SK-N-SH (cell line): Measurements from ENCODE around the gene WDR93. TPM values are rescaled to one million over a fixed set of nuclear protein-coding genes. Genes with fewer than 3 reads are reported as not detected.

Experiments used
- CTCF ChIA-PET: fragments of 300-600, 350-600 bp; formaldehyde crosslinking; extraction: SDS; loops from one replicate; lab custom pipeline; 2021; lab: Yijun Ruan, JAX
- POLR2A ChIA-PET: fragments of 350-600 bp; sonication (Branson Sonifier 250); formaldehyde crosslinking; extraction: SDS; loops from one replicate; lab custom pipeline; 2020; ENCODE audit warnings: antibody characterized with exemption, inconsistent platforms; lab: Yijun Ruan, JAX
- DNase-seq: peaks from one replicate; pipeline ENCODE4 v3.0.0; 2012
- H2AFZ ChIP-seq: fragments of 200-600 bp; sonication (generic); 2 replicates; pipeline ENCODE4 v1.8.1; 2016; ENCODE audit warnings: antibody characterized with exemption, mild to moderate bottlenecking, low read depth
- H3F3A ChIP-seq: fragments of 200-600 bp; sonication (generic); replicated peaks from 2 replicates; pipeline ENCODE3; 2016; ENCODE audit warnings: antibody characterized with exemption, mild to moderate bottlenecking; ENCODE audit not compliant: insufficient read depth
- H3K27ac ChIP-seq, 2 experiments: fragments of 200-500 bp in 1 of 2; fragments of 200-600 bp in 1 of 2; sonication (Bioruptor generic) in 1 of 2; sonication (generic), shearing (Covaris generic) in 1 of 2; 2 replicates each; pipeline versions ENCODE4 v1.5.1 to v1.6.1; 2014 to 2016; ENCODE audit warnings: low read depth in 2 of 2, inconsistent platforms in 1 of 2, low read length in 1 of 2, mild to moderate bottlenecking in 1 of 2, mixed read lengths in 1 of 2
- H3K27me3 ChIP-seq: fragments of 200-600 bp; sonication (generic), shearing (Covaris generic); 2 replicates; pipeline ENCODE4 v1.6.1; 2016; ENCODE audit warnings: mixed run types; ENCODE audit not compliant: insufficient read depth
- H3K36me3 ChIP-seq, 2 experiments: fragments of 200-500 bp in 1 of 2; fragments of 200-600 bp in 1 of 2; sonication (Bioruptor generic) in 1 of 2; sonication (generic) in 1 of 2; replicated peaks in 1 of 2; 2 replicates each; pipeline versions ENCODE3 to v1.5.1; 2014 to 2016; ENCODE audit warnings: low read length in 1 of 2, mild to moderate bottlenecking in 1 of 2; ENCODE audit not compliant: insufficient read depth in 2 of 2, control insufficient read depth in 1 of 2
- H3K4me1 ChIP-seq, 2 experiments: fragments of 200-500 bp in 1 of 2; fragments of 200-600 bp in 1 of 2; sonication (Bioruptor generic) in 1 of 2; sonication (generic), shearing (Covaris generic) in 1 of 2; 2 replicates each; pipeline versions ENCODE4 v1.5.1 to v1.6.1; 2014 to 2016; ENCODE audit warnings: low read depth in 1 of 2, low read length in 1 of 2, mixed run types in 1 of 2; ENCODE audit not compliant: insufficient read depth in 2 of 2, control insufficient read depth in 1 of 2
- H3K4me2 ChIP-seq: fragments of 200-600 bp; sonication (generic), shearing (Covaris generic); 2 replicates; pipeline ENCODE4 v1.6.1; 2017; ENCODE audit warnings: mixed run types
- H3K4me3 ChIP-seq, 2 experiments: fragments of 200-500 bp in 1 of 2; fragments of 200-600 bp in 1 of 2; sonication (Bioruptor generic) in 1 of 2; sonication (generic), shearing (Covaris generic) in 1 of 2; 2 replicates each; pipeline versions ENCODE4 v1.5.1 to v1.8.1; 2014 to 2016; ENCODE audit warnings: low read depth in 2 of 2, inconsistent platforms in 1 of 2, low read length in 1 of 2, mild to moderate bottlenecking in 1 of 2, mixed read lengths in 1 of 2, moderate library complexity in 1 of 2
- H3K79me2 ChIP-seq: fragments of 200-600 bp; sonication (generic); 2 replicates; pipeline ENCODE4 v1.8.1; 2017; ENCODE audit warnings: mild to moderate bottlenecking; ENCODE audit not compliant: insufficient read depth
- H3K9ac ChIP-seq: fragments of 200-600 bp; sonication (generic); 2 replicates; pipeline ENCODE4 v1.6.1; 2017; ENCODE audit warnings: mixed run types
- H3K9me2 ChIP-seq: fragments of 200-600 bp; sonication (generic); 2 replicates; pipeline ENCODE4 v1.6.1; 2017; ENCODE audit warnings: mixed run types
- H3K9me3 ChIP-seq: fragments of 200-600 bp; sonication (generic); 2 replicates; pipeline ENCODE4 v1.6.1; 2017; ENCODE audit warnings: mixed run types, mild to moderate bottlenecking, moderate library complexity
- H4K20me1 ChIP-seq: fragments of 200-600 bp; sonication (generic); 2 replicates; pipeline ENCODE4 v1.6.1; 2017; ENCODE audit warnings: mild to moderate bottlenecking, mixed run types; ENCODE audit not compliant: insufficient read depth
- CTCF ChIP-seq: fragments of 200-600 bp; sonication (generic); IDR thresholded peaks from 2 replicates; pipeline ENCODE4 v1.6.1; 2017; ENCODE audit warnings: antibody characterized with exemption, mild to moderate bottlenecking, moderate library complexity
- EZH2phosphoT487 ChIP-seq: fragments of 200-600 bp; sonication (generic); IDR thresholded peaks from 2 replicates; pipeline ENCODE4 v1.6.1; 2017; ENCODE audit warnings: low read depth, mixed run types, mild to moderate bottlenecking, antibody characterized with exemption, moderate library complexity, borderline replicate concordance
- FOSL2 ChIP-seq: IDR thresholded peaks from 2 replicates; pipeline ENCODE4 v1.4.0; 2012; ENCODE audit warnings: low read depth, mild to moderate bottlenecking, moderate library complexity, borderline replicate concordance
- FOXM1 ChIP-seq: IDR thresholded peaks from 2 replicates; pipeline ENCODE4 v1.4.0; 2012; ENCODE audit warnings: low read depth, mild to moderate bottlenecking
- GATA2 ChIP-seq: sonication (generic); formaldehyde crosslinking; IDR thresholded peaks from 2 replicates; pipeline ENCODE4 v1.5.0; 2020; ENCODE audit warnings: mild to moderate bottlenecking, missing genetic modification reagents
- NRF1 ChIP-seq: IDR thresholded peaks from 2 replicates; pipeline ENCODE4 v1.6.1; 2012; ENCODE audit warnings: low read depth, mild to moderate bottlenecking, low read length
- PBX3 ChIP-seq: IDR thresholded peaks from 2 replicates; pipeline ENCODE4; 2012
- POLR2AphosphoS5 ChIP-seq: IDR thresholded peaks from 2 replicates; pipeline ENCODE4 v1.6.1; 2012; ENCODE audit warnings: low read depth, low read length
- RCOR1 ChIP-seq: fragments of 150-350 bp; IDR thresholded peaks from 2 replicates; pipeline ENCODE4 v1.6.1; 2017; ENCODE audit warnings: antibody characterized with exemption, low read length
- REST ChIP-seq: IDR thresholded peaks from 2 replicates; pipeline ENCODE4 v1.6.1; 2012; ENCODE audit warnings: mild to moderate bottlenecking, low read depth, low read length, moderate library complexity
- RXRA ChIP-seq: IDR thresholded peaks from 2 replicates; pipeline ENCODE4 v1.4.0; 2012; ENCODE audit warnings: low read depth, mild to moderate bottlenecking, borderline replicate concordance
- TAF1 ChIP-seq: IDR thresholded peaks from 2 replicates; pipeline ENCODE4 v1.6.1; 2012; ENCODE audit warnings: low read depth, mild to moderate bottlenecking, low read length, moderate library complexity, borderline replicate concordance
- TEAD4 ChIP-seq: IDR thresholded peaks from 2 replicates; pipeline ENCODE4 v1.4.0; 2012; ENCODE audit warnings: mild to moderate bottlenecking, borderline replicate concordance; ENCODE audit not compliant: insufficient read depth
- YY1 ChIP-seq: IDR thresholded peaks from 2 replicates; pipeline ENCODE4 v1.4.0; 2012; ENCODE audit warnings: low read depth, mild to moderate bottlenecking
- WGBS: methylation state at CpG from one replicate; pipeline ENCODE4 v1.1.6; 2017; ENCODE audit warnings: low lambda C conversion rate; 5-methylcytosine and 5-hydroxymethylcytosine counted together
- polyA plus RNA-seq, 3 experiments: library from polyadenylated mRNA; depleted of rRNA; stranded (reverse); fragments of >200 nt; gene quantifications; 2 replicates each; pipeline ENCODE4 v1.2.3, GENCODE V29; 2012

Gene WDR93
- polyA plus RNA-seq, 1 of the 3 experiments (the other 2 are of a cell fraction), result 0.35 TPM

- Histone ChIP-seq H2AFZ (no peak overlapping the region), H3K36me3 (no peaks in the 10 kb centered on the region), H3F3A (peaks cover 7% of the 10 kb centered on the region), H3K9me2 (no peaks in the 10 kb centered on the region), H3K27ac (no peak overlapping the region), H3K9me3 (no peaks in the 10 kb centered on the region), H3K4me3 (no peak overlapping the region), H4K20me1 (no peaks in the 10 kb centered on the region), H3K4me2 (no peak overlapping the region), H3K9ac (no peak overlapping the region), H3K27me3 (no peaks in the 10 kb centered on the region), H3K4me1 (peaks cover 0 to 31% of the 10 kb centered on the region in 2 experiments; a peak in 1 of 4 replicates), H3K79me2 (no peaks in the 10 kb centered on the region)
- no peak for DNase-seq
- TF ChIP-seq REST, result no peak
- TF ChIP-seq PBX3, result no peak
- no peak for TF ChIP-seq NRF1
- TF ChIP-seq CTCF, result no peak
- no peak for TF ChIP-seq TAF1
- TF ChIP-seq YY1, result no peak
- no peak for TF ChIP-seq TEAD4
- no peak for TF ChIP-seq RCOR1
- no peak for TF ChIP-seq RXRA
- TF ChIP-seq FOXM1, result no peak
- no peak for TF ChIP-seq FOSL2
- TF ChIP-seq GATA2 (CRISPR knock-in tag), result no peak
- TF ChIP-seq EZH2phosphoT487, result no peak
- no peak for TF ChIP-seq POLR2AphosphoS5
- 76% methylated on average over 9 of the region's 9 CpGs for WGBS
- POLR2A ChIA-PET, result no interaction called here
- CTCF ChIA-PET, result interaction anchor here (1.7 to 5.4 kb wide), 2 partner anchors 22 kb away, joined by 8 to 36 read pairs; no protein-coding TSS in a partner anchor
Measured at GRCh38 chr15:89669309-89669865, 21.2 kb upstream of the WDR93 start.
